ENCODE results near the gene HP1BP3. TPM values are rescaled to one million over a fixed set of nuclear protein-coding genes. Genes with fewer than 3 reads are reported as not detected.

The HP1BP3 gene
- total RNA-seq, 1 donor from 2014 or later, result 284 TPM

DNA sequence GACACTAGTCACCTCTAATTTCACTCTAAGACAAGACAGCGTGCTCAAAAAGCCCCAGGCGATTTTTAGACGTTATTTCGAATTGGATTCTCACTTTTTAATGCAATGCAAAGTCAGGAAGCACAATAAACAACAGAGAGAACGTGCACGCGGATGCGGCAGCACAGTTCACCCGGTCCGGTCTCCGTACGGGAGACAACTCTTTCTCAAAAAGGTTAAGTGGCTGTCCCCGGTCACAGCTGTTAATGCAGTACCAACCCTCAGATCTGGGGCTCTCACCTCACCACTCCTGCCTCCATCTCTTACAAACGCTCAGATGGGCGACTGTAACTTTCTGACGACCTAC lies 1.2 kb downstream of the HP1BP3 start:
- DNase-seq (ENCODE audit: low spot score) (no peak), ATAC-seq (no peak)
- intact Hi-C loops (cut with DNase I), result no loop called here

DNA sequence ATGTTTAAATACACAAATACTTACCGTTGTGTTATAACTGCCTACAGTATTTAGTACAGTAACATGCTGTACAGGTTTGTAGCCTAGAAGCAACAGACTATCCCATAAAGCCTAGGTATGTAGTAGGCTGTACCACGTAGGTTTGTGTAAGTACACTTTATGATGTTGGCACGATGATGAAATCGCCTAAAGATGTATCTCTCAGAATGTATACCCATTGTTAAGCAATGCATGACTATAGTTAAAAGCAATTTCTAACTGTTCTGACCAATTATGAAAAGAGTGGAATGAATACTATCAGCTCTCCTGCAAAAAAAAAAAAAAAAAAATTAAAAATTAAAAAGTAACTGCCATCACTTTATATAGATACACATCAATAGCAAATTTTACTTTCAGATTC lies 11.4 kb downstream of the HP1BP3 start:
- DNase-seq (ENCODE audit: low spot score), result no peak
- no peak for ATAC-seq
- intact Hi-C loops (cut with DNase I), result no loop called here

DNA sequence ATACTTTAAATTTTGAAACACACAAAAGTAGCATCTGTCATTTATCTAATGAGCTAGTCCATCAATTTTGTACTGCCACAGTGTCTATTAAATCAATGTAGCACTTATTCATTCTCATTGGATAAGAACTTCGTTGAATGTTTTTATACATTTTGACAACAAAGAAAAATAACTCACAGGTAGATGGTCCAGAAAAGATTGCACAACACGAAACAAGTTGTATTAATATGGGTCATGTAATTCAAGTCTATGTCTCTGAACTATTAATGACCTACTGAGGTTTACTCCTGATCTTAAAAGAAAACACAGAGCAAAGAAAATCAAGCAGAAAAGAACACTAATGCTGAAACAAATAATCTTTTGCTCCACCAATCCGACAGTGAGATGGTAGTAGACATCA lies 15.3 kb downstream of the HP1BP3 start:
- no peak for DNase-seq (ENCODE audit: low spot score)
- no peak for ATAC-seq
- intact Hi-C loops (cut with DNase I), result no loop called here

DNA sequence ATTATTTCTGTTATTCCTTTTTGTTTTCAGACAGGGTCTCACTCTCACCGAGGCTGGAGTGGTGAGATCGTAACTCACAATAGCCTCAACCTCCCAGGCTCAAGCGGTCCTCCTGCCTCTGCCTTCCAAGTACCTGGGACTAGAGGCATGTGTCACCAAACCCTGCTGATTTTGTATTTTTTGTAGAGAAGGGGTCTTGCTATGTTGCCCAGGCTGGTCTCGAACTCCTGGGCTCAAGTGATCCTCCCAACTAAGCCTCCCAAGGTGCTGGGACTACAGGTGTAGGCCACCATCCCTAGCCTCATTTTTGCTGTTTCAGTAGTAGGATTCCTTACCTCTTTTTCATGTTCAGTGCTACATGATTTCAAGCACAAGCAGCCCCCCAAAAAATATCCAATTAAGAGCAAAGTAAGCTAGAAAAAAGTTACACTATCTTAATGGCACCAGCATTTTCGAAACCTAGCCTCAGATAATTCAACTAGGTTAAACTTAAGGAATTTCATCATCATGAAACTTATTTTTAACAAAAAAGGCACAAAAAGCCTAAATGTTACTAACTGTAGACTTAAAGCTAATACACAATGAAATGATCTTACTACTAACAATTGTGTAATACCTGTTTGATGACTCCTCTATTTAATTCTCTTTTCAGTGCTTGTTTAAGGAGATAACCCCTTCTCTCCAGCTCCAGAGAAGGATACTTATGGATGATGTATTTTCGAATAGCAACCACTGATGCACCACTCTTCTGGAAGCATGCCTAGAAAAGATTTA lies 16.6 kb downstream of the HP1BP3 start:
- ATAC-seq (no peak), DNase-seq (ENCODE audit: low spot score) (no peak)
- intact Hi-C loops (cut with DNase I), result no loop called here

DNA sequence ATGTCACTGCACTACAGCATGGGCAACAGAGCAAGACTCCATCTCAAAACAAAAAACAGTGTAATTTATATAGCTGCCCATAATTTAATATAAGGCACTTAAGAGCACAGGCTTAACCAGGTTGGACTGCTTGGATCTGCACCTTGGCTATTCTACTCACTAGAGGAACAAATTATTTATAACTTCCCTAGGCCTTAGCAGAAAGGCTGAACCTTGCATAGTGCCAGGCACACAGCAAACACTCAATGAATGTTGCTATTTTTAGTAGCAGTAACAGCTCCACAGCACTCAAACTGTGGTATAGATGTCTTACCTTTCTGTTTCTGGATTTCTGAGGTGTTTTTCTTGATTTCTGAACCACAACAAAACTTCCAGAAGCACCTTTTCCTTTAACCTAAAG lies 19.8 kb downstream of the HP1BP3 start:
- intact Hi-C loops (cut with DNase I), result no loop called here
- DNase-seq (ENCODE audit: low spot score) (no peak), ATAC-seq (no peak)

DNA sequence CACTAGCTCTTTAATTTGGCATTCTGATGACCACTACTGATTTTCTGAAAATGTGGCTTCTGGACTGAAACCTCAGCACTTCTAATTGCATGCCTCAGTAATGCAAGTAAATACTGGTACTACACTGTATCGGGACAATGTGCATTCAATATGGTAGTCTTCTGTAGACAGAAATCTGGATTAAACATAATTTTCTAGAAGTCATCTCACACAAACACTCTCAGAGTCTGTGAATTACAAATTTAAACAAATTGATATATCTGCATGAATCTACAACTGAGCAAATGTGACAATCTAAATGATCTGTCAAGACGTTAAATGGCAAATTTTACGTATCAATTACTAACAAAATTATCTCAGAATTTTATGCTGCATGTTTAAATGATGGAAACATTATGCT lies 23.7 kb downstream of the HP1BP3 start:
- ATAC-seq, result no peak
- intact Hi-C loops (cut with DNase I), result no loop called here
- DNase-seq (ENCODE audit: low spot score), result no peak

DNA sequence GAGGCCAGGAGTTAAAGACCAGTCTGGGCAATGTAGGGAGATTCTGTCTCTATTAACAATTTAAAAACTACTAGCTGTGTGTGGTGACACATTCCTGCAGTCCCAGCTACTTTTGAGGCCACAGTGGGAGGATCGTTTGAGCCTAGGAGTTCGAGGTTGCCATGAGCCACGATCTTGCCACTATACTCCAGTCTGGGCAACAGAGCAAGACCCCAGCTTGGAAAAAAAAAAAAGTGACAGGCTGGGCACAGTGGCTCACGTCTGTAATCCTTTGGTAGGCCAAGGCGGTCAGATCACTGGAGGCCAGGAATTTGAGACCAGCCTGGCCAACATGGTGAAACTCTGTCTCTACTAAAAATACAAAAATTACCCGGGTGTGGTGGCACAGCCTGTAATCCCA lies 26.8 kb downstream of the HP1BP3 start:
- intact Hi-C loops (cut with DNase I), result no loop called here
- no peak for DNase-seq (ENCODE audit: low spot score)

DNA sequence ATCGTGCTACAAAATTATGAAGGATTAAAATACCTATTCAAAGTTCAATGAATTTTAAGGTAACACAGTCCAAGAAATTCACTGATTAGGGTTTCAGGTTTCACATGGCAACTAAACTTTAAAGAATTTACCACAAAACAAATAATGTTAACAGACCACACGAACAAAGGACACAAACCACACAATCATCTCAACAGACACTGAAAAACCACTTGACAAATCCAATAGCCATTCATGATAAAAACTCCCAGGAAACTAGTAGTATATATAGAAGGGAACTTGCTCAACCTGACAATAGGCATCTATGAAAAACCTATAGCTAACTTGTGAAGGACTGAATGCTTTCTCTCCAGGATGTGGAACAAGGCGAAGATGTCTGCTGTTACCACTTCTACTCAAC lies 33.5 kb downstream of the HP1BP3 start:
- ATAC-seq (no peak), DNase-seq (ENCODE audit: low spot score) (no peak)
- intact Hi-C loops (cut with DNase I), result no loop called here

More for the DNA sequence above, 26.8 kb downstream of the HP1BP3 start:
- no peak for ATAC-seq

DNA sequence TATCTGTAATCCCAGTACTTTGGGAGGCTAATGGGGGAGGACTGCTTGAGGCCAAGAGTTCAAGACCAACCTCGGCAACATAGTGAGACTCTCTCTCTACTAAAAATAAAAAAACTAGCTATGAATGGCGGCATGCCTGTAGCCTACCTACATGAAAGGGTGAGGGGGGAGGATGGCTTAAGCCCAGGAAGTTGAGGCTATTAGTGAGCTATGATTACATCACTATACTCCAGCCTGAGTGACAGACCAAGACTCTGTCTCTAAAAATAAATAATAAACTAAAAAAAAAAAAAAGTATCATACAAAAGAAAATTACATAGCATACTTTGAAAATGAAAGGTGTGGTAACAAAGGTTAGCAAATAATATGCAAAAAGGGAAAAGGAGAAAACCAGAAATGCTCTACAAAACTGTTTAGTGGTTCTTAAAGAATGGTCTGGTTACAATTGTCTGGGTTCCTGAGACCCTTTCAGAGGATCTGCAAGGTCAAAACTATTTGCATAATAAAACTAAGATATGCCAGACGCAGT lies 35.6 kb downstream of the HP1BP3 start:
- intact Hi-C loops (cut with DNase I), result no loop called here
- DNase-seq (ENCODE audit: low spot score), result no peak
- ATAC-seq, result no peak

DNA sequence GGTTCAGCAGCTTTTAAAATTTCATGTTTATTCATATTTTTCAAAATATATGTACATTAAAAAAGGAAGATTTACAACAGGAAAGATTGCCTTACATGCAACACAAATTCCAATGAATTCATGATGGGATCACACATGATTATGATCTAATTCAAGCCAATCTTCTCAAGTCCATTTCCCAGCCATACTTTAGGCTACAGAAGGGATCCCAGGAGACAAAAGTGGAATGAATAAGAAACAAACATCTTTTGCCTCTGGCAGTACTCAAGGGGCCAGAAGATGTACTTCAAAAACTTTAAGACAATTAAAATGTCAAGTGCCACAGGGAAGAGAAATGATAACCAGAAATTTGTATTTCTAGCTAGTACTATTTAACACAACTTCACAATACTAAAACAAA lies 44.4 kb downstream of the HP1BP3 start:
- intact Hi-C loops (cut with DNase I), result no loop called here
- ATAC-seq (no peak), DNase-seq (ENCODE audit: low spot score) (no peak)

DNA sequence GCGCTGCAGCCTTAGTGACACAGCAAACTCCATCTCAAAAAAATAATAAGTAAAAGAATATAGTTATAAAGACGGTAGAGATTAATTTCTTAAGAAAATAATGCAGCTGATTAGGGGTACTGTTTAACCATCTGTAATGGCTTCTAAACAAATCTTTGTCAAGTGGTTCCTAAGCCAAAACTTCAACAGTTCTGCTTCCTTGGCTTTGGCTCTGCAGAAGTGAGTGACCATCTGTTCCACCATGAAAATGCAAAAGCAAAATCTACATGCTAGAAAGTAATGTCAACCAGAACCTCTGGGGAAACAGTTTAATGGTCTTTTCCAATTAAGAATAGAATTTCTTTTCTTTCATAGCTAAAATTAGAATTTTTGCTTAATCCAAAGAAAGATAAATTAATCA lies 46.3 kb downstream of the HP1BP3 start:
- DNase-seq (ENCODE audit: low spot score) (no peak), ATAC-seq (no peak)
- intact Hi-C loops (cut with DNase I), result no loop called here

DNA sequence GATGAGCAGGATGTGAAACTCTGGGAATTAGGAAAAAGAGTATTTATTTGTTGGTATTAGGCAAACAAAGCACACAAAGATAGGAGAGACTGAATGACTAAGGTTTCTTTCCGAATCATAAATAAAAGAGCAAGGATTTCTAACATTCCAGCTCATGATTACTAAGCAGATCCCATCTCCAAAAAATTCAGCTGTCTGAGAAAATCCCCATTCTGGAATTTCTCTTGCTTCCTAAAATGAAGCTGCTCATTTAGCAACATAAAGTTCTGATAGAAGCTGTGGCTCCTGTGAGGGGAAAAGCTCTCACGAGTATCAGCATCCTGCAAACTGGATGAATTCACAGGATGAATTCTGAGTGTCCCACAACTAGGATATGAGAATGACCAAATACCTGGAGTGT lies 47.9 kb downstream of the HP1BP3 start:
- ATAC-seq (no peak), DNase-seq (ENCODE audit: low spot score) (no peak)
- intact Hi-C loops (cut with DNase I), result no loop called here

DNA sequence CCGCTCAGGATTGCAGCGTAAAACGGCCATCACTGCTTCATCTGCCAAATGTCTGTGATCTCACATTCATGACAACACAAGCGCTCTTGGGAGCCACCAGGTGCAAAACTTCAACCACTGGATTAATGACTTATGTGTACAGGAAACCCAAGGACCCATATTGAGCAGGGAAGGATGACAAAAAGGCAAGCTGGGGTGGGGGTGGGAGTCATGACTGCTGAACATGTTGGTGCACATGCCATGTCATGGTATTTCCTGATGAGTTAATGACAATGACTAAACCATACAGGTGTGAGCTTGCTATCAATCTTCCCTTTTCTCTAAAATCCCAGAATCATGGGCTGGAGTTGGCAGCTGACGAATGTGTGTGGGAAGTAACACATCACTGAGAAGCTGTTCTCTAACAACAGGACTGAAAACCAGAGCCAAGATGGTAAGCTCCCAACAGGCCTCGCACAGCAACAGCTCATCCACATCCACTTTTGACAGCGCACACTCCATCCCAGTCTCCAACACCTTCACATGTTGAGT lies 51.5 kb downstream of the HP1BP3 start:
- DNase-seq (ENCODE audit: low spot score), result peak; percentile 33
- intact Hi-C loops (cut with DNase I), result no loop called here
- ATAC-seq, result no peak

DNA sequence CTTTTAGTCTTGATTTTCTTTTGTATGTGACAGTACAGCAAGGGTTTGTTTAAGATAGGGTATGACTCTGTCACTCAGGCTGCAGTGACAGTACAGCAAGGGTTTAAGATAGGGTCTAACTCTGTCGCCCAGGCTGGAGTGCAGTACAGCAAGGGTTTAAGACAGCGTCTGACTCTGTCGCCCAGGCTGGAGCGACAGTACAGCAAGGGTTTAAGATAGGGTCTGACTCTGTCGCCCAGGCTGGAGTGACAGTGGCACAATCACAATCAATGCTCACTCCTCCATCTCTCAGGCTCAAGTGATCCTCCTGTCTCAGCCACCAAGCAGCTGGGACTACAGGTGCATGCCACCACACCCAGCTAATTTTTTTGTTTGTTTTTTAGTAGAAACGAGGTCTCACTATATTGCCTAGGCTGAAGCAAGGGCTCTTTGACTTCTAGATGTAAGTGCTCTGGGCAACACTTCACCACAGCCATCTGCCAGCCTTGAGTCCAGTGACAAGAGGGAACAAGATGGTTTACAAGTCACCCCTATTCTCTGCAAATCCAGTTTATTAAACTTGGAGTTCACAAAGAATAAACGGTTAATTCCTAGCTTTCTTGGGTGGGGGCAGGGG lies 53.6 kb downstream of the HP1BP3 start:
- DNase-seq (ENCODE audit: low spot score), result peak; percentile 27
- intact Hi-C loops (cut with DNase I), result no loop called here
- no peak for ATAC-seq

DNA sequence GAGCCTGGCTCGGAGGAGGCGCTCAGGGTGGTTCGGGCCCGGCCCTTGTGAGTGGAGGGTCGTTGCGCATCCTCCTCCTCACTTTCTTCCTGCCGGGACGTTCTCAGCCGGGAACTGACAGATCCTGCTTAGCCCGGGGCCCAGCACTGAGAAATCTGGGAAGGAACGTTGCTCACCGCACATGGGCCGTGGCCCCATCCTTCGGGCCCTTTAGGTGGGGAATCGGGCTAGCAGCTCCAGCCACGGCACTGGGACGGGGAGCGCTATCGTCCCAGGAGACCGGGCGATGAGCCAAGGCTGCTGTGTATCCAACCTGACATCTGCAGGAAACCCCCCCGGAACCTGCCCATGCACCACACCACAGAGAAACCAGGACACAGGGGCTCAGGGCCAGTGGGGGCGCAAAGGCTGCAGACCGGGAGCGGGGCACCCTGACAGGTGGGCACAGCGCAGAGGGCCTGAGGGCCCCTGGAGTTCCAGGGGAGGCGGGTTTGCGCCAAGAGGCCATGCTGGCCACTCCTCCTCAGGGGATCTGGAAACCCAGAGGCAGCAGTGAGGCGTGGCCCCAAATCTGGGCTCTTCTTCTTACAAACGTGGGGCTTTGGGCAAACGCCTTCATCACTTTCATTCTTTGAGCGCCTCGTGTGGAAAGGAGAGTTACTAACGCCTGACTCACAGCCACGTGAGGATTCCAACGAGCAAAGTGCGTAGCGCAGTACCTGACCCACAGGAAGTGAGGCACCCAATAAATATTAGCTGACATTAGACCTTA lies 54.3 kb downstream of the HP1BP3 start, which contains the start of gene SH2D5:
Gene SH2D5 (minus strand): TSS at position 116 of the 772 bp plus-strand sequence. CDS start 4,659 bp downstream, outside the sequence.
- peak; percentile 89 for ATAC-seq
- intact Hi-C loops (cut with DNase I), result no loop called here

DNA sequence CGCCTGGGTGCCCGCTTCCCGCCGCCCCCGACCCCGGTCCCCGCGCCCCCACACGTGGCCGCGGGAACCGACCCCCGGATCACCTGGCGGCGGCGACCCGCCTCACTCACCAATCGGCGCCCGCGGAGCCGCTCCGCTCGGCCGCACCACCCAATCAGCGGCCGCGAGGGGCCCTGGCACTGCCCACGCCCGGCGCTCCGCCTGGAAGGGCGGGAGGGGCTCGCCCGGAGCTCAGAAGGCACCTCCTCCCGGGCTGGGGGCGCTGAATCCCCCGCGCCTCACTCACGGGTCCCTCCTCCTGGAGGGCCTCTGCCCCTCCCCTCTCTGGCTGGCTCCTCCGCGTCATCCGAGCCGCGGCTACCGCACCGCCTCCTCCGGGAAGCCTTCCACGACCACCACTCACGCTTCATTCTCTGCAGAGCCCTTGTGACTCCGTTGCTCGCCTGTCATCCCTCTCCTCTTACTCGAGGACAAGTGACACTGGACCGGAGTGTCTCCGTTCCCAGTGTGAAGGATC lies 55.0 kb downstream of the HP1BP3 start:
- peak; percentile 66 for ATAC-seq
- intact Hi-C loops (cut with DNase I), result no loop called here
- peak; percentile 63 for DNase-seq (ENCODE audit: low spot score)

More for the DNA sequence above, 54.3 kb downstream of the HP1BP3 start, which contains the start of gene SH2D5:
- DNase-seq (ENCODE audit: low spot score), result peak; percentile 81

DNA sequence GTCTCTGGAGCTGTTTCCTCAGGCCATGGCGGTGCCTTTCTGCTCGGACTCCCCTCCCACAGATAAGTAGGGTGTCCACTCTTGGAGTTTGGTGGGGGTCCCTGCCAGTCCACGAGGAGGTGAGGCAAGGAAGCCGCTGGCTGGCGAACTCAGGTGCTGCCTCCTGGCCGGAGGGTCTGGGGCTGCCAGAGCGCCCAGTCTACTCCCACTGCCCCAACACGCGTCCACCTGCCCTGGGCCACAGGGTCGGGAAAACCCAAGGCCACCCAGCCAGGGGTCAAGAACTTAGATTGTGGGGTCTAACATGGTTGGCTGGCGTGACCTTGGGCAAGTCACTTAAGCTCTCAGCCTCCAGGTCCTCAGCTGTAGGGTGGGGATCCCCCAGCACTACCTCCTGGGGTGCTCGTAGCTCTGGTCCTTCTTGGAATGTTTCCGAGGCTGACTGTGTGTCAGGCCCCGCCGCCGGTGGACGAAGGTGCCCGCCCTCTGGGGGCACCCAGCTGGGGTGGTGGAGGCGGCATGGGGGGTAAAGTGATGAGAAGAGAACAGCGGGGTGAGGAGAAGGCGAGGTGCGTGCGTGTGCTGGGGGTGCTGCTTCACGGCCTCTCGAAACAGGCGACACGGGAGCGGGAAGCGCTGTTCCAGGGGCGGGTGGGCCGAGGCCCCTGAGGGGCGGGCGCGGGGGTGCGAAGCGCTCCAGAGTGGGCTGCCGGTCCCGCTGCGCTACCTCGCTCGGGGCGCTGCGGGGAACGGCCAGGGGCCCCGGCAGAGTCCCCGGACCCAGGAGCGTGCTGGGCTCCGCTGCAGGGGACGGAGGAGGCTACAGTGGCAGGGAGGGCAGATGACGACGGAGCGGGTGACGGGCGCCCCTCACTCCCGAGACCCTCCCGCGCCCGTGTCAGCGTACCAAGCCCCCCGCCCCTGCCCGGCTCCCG lies 55.8 kb downstream of the HP1BP3 start:
- ATAC-seq (no peak), DNase-seq (ENCODE audit: low spot score) (peak; percentile 57)
- intact Hi-C loops (cut with DNase I), result no loop called here

DNA sequence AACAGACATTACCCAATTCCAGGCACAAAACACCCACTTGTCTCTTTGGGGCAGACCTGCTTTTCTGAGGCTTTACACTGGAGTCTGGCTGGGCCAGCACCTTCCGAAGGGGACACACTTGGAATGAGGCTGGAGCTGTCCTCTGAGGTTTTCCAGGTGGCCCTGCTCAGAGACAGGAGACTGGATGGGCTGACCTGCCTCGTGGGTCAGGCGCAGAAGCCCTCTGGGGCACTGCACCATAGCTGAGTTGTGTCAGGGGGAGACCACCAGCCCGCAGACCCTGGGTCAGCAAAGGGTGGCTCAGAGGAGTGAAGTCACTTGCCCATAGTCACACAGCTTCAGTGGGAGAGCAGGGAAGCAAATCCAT lies 56.4 kb downstream of the HP1BP3 start:
- intact Hi-C loops (cut with DNase I), result no loop called here
- ATAC-seq (no peak), DNase-seq (ENCODE audit: low spot score) (peak; percentile 41)

All from sciatic nerve (tissue), 2 donors.